GM12873 (cell line): ENCODE data around the gene ELFN2.

Source experiments
- CTCF ChIP-seq: IDR thresholded peaks from 2 replicates; pipeline ENCODE4 v1.5.1; 2012; ENCODE audit warnings: low read depth, mild to moderate bottlenecking, moderate library complexity, low read length, control low read depth; ENCODE audit not compliant: insufficient read depth; ENCODE audit errors: missing control alignments

The ELFN2 gene

GRCh38 chr22:37331856-37332536 lies 95.3 kb downstream of the ELFN2 start:
- peak; percentile 6 for TF ChIP-seq CTCF

GRCh38 chr22:37331034-37331428 lies 96.2 kb downstream of the ELFN2 start:
- TF ChIP-seq CTCF = no peak

- peak; percentile 36 for TF ChIP-seq CTCF
These were observed 96.9 kb downstream of the ELFN2 start for GRCh38 chr22:37330200-37331033.

GRCh38 chr22:37329238-37330140 lies 97.8 kb downstream of the ELFN2 start:
- no peak for TF ChIP-seq CTCF

GRCh38 chr22:37328017-37328416 lies 99.3 kb downstream of the ELFN2 start:
- TF ChIP-seq CTCF = no peak

- no peak for TF ChIP-seq CTCF
These were observed 100.6 kb downstream of the ELFN2 start for GRCh38 chr22:37326726-37327125.

- no peak for TF ChIP-seq CTCF
These were observed 102.3 kb downstream of the ELFN2 start for GRCh38 chr22:37325039-37325395.
